ENCODE results near the gene TNFAIP8L2.

Gene TNFAIP8L2

DNA sequence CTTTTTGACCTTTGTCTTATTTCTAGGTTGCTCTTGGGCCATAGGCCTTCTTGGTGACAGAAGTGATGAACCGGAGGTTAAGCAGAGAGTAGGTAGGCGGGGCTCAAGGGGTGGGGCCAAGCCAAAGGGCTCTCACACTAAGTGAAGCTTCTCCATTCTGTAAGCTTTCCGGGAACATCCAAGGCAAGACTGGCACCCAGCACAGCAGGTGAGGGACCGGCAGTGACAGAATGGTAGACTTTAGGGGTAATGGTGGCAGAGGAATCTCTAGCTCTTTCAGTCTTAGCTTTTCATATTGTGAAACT, at the start of gene TNFAIP8L2:
TNFAIP8L2 (plus strand) TSS at position 135 of the 305 bp plus-strand sequence. CDS start 2,049 bp downstream, outside the sequence.
- no peak for DNase-seq

GRCh38 chr1:151106894-151107293, 49.6 kb upstream of the TNFAIP8L2 start:
- DNase-seq, result no peak

- DNase-seq, result no peak
Measured at GRCh38 chr1:151108331-151108730, 48.1 kb upstream of the TNFAIP8L2 start.

DNA sequence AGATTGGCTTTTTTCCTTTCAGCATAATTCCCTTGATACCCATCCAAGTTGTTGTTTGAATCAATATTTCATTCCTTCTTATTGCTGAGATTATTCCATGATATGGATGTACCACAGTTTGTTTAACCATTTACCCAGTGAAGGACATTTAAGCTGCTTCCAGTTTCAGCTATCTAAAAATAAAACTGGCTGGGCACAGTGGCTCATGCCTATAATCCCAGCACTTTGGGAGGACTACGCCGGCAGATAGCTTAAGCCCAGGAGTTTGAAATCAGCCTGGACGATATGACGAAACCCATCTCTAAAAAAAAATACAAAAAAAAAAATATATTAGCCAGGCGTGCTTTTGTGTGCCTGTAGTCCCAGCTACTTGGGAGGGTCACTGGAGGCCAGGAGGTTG, 42.6 kb upstream of the TNFAIP8L2 start:
- DNase-seq, result no peak

GRCh38 chr1:151124763-151125403, 31.6 kb upstream of the TNFAIP8L2 start:
- no peak for DNase-seq

- no peak for DNase-seq
Measured at GRCh38 chr1:151128800-151129199, 27.6 kb upstream of the TNFAIP8L2 start.

DNA sequence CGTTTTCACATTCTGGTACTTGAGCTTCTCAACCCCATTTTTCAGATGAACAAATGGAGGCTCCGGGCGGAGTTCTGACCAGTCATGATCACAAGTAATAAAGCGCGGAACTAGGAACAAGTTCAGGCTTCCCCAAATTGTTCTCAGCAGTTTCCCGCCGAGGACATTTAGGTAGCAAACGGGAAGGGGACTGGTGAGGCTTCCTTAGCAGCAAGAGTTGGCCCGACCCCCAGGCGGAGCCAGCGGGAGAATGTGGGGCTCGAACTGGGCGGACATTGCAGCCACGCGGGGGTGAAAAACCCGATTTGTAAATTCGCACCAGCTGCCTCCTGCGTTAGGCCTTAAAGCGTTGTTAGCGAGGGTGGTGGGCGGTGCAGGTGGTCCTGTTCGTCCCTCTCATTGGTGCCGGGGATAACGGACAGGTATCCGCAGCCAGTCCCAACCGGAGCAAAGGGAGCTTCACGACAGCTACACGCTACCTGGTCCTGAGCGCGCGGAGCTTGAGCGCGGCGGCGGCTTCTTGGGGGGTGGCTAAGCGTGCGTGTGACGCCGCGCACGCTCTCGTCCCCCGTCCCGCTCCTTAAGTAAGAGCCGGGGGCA, 25.4 kb upstream of the TNFAIP8L2 start:
- DNase-seq, result peak; percentile 94

- DNase-seq, result peak; percentile 62
Measured at GRCh38 chr1:151131701-151132334, 24.6 kb upstream of the TNFAIP8L2 start.

- no peak for DNase-seq
Measured at GRCh38 chr1:151132335-151133017, 24.0 kb upstream of the TNFAIP8L2 start.

GRCh38 chr1:151133018-151133806, 23.2 kb upstream of the TNFAIP8L2 start:
- peak; percentile 57 for DNase-seq

DNA sequence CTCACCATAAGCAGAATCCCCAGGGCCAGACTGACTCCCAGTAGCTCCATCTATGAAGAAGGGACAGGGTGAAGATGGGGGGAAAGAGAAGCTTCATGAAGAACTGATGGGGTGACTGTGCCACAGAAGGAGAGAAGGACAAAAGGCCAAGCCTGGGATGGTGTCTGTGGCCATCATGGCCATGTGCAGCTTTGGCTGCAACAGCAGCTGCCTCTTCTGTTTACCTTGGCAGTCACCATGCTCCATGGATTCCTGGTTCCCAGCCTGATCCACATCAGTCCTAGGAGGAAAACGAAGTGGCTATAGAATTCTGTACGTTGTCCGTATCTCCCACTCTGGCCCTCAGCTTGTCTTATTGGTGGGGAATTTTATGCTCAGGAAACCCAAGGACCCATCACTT, 22.1 kb upstream of the TNFAIP8L2 start:
- DNase-seq, result no peak

GRCh38 chr1:151134991-151135390, 21.5 kb upstream of the TNFAIP8L2 start:
- DNase-seq, result no peak

DNA sequence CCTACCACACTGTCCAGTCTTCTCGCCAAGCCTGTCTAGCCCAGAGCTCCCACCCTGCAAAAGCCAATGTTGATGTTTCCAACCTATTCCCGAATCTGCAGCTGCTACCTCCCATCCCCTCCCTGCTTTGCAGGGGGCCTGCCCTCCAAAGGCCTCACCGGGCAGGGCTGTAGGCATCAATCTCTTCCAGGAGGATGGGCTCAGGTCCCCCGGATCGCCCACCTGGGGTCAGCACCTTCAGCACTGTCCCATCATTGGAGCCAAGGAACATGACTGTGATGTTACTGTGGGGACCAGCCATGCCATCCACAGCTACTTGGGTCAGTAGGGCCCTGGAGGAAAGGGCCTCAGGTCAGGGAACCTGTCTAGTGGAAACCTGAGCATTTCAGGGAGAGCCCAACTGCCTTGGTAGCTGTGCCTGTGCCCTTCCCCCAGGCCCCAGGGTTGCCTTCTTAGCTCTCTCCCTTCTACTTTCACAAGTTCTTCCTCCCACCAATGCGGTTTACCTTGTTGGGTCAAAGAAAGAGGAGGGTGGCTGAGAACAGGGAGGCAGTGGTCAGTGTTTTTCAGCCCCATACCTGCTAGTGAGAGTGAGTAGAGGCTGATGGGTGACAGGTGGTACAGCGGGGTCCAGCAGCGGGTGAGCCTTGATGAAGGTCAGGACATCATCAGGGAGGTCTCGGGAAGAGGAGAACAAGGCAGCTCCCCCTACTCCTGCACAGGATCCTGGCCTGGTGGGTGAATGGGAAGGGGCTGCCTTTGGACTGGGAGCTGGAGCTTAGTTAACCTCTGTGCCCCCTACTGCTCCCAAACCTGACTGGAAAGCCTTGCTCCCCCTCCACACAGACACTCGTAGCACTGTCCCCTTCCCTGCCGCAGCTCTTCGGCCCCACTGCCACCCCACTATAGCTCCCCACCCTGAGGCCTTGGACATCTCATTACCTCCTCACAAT, 20.7 kb upstream of the TNFAIP8L2 start:
- no peak for DNase-seq

DNA sequence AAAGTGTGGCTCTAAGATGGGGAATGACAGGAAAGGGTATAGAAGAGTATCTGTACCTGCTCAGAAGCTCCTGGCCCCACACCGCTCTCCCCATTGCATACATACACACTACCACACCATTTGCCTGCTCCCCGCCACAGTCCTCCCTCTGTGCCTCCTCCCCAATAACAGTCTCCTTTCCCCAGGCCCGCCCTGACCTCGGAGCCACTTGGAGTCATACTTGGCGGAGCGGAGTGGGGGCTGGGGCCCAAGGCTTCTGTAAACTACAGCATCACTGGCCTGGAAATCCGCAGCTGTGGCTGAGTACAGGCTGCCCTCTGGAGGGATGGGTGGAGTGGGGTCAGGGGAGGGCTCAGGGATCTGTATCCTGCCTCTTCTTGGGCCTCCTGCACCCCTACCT, 18.7 kb upstream of the TNFAIP8L2 start:
- no peak for DNase-seq

GRCh38 chr1:151142411-151143056, 13.9 kb upstream of the TNFAIP8L2 start:
- peak; percentile 62 for DNase-seq

DNA sequence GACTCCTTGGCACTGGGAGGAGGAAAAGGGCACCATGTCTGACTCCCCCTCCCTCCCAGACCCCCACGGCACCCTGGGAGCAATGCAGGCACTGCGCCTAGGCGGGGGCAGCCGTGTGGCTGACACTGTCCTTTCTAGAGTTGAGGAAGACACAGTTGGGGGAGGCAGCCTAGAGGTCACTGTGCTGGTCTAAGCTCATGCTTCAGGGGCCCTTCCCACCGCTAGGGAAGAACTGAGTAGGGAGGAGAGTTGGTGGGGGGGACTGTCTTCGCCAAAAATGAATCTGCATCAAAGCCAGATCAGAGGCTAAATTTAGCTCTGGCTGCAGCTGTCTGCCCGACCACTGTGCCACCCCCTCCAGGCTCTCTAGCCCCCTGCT, 13.4 kb upstream of the TNFAIP8L2 start:
- DNase-seq, result peak; percentile 57

DNA sequence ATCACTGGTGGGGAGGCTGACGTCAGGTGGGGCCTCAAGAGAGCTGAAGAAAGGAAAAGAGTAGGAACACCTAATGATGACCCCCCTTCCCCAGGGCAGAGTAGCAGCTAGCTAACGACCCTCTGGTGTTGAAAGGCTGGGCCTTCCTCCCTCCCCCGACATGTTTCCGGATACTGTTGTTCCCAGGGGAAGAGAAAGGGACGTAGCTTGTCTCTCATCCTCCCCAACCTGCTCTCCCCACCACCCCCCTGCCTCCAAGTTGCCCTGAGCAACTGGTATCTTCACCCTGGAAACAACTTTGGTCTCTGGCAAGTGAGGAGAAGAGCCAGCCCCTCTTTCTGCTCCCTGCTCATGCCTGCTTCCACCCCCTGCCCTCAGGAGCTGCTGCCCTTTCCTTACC, 12.5 kb upstream of the TNFAIP8L2 start:
- DNase-seq, result no peak

DNA sequence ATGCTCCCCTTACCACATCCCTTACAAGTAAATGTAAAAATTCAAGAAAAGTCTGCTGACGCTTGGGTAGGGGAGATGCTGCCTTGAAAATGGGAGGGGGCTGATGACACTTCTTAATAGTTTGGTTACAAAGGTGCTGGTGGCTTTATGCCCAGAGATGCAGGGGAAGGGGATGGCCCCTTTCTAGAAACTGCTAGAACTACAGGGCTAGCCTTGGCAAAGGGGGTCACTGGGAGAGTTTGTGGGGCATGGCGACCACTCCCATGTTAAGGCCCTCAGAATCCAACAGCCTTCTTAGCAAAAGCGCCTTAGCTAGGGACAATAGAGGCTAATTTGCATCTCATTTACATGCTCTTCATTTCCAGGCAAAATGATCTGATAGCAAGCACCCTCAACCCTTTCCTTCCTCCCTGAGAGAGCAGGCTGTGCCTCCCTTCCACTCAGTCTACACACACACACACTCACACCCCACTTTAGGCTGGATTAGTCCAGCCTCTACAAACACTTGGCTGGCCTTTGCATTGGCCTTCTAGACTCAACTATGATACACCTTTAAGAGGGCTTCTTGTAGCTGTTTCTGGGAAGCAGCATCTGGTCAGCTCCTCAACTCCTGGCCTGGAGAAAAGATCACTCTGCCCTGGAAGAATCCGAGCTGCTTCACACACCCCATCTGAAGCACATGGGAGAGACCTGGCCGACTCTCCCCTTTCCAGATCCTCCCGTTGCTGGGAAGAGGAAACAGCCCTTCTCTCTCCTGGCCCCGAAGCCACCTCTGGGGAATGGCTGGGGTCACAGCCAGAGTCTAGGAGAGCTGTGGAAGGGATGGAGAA, 11.8 kb upstream of the TNFAIP8L2 start:
- peak; percentile 72 for DNase-seq

- peak; percentile 66 for DNase-seq
Measured at GRCh38 chr1:151145304-151146071, 11.0 kb upstream of the TNFAIP8L2 start.

- DNase-seq, result no peak
Measured at GRCh38 chr1:151146072-151146411, 10.4 kb upstream of the TNFAIP8L2 start.
